ENCODE results near the gene ACOXL. TPM values are rescaled to one million over a fixed set of nuclear protein-coding genes. Genes with fewer than 3 reads are reported as not detected.

ACOXL gene
- total RNA-seq, 1 donor from 2014 or later, result not detected

- DNase-seq (ENCODE audit: low read depth in 2 of 2), result no peak
These were observed 60.7 kb downstream of the ACOXL start for GRCh38 chr2:110793034-110793433.

- no peak for DNase-seq (ENCODE audit: low read depth in 2 of 2)
These were observed 62.0 kb downstream of the ACOXL start for GRCh38 chr2:110794390-110794789.

GRCh38 chr2:110794951-110795350 lies 62.6 kb downstream of the ACOXL start:
- no peak for DNase-seq (ENCODE audit: low read depth in 2 of 2)

- no peak for DNase-seq (ENCODE audit: low read depth in 2 of 2)
These were observed 64.4 kb downstream of the ACOXL start for GRCh38 chr2:110796716-110797301.

GRCh38 chr2:110799376-110799775 lies 67.0 kb downstream of the ACOXL start:
- DNase-seq (ENCODE audit: low read depth in 2 of 2), result no peak

GRCh38 chr2:110800611-110801402 lies 68.4 kb downstream of the ACOXL start:
- DNase-seq (ENCODE audit: low read depth in 2 of 2), result no peak

- DNase-seq (ENCODE audit: low read depth in 2 of 2), result no peak
These were observed 70.0 kb downstream of the ACOXL start for GRCh38 chr2:110802208-110802932.

GRCh38 chr2:110804433-110804832 lies 72.1 kb downstream of the ACOXL start:
- no peak for DNase-seq (ENCODE audit: low read depth in 2 of 2)

- no peak for DNase-seq (ENCODE audit: low read depth in 2 of 2)
These were observed 72.5 kb downstream of the ACOXL start for GRCh38 chr2:110804915-110805314.

- no peak for DNase-seq (ENCODE audit: low read depth in 2 of 2)
These were observed 73.6 kb downstream of the ACOXL start for GRCh38 chr2:110805894-110806452.

GRCh38 chr2:110807522-110807921 lies 75.1 kb downstream of the ACOXL start:
- DNase-seq (ENCODE audit: low read depth in 2 of 2), result no peak

GRCh38 chr2:110810404-110810803 lies 78.0 kb downstream of the ACOXL start:
- no peak for DNase-seq (ENCODE audit: low read depth in 2 of 2)

GRCh38 chr2:110812726-110813645 lies 80.6 kb downstream of the ACOXL start:
- DNase-seq (ENCODE audit: low read depth in 2 of 2), result no peak

- DNase-seq (ENCODE audit: low read depth in 2 of 2), result no peak
These were observed 81.5 kb downstream of the ACOXL start for GRCh38 chr2:110813896-110814295.

- no peak for DNase-seq (ENCODE audit: low read depth in 2 of 2)
These were observed 83.6 kb downstream of the ACOXL start for GRCh38 chr2:110815938-110816337.

GRCh38 chr2:110816404-110817365 lies 84.3 kb downstream of the ACOXL start:
- DNase-seq (ENCODE audit: low read depth in 2 of 2), result no peak

GRCh38 chr2:110818767-110819481 lies 86.6 kb downstream of the ACOXL start:
- DNase-seq (ENCODE audit: low read depth in 2 of 2), result no peak

- DNase-seq (ENCODE audit: low read depth in 2 of 2), result no peak
These were observed 87.3 kb downstream of the ACOXL start for GRCh38 chr2:110819711-110820110.

GRCh38 chr2:110820128-110820527 lies 87.8 kb downstream of the ACOXL start:
- DNase-seq (ENCODE audit: low read depth in 2 of 2), result no peak
